Right cardiac atrium (tissue), 5 donors: Measurements from ENCODE around the gene ASB9. TPM values are rescaled to one million over a fixed set of nuclear protein-coding genes. Genes with fewer than 3 reads are reported as not detected.
"Not testable (repeated sequence)": the region's sequence is repeated elsewhere in the genome, so short reads cannot be mapped to it uniquely, and the experiment has no call there.

Source experiments
- ATAC-seq, 2 donors: fragments of 200-7000 bp; cut with Tn5 transposase; one replicate each; pipeline versions ENCODE4 v1.8.0 to v1.9.1; 2020; ENCODE audit warnings: moderate library complexity in 2 of 2, mild to moderate bottlenecking in 1 of 2
- DNase-seq, 3 donors: peaks; one replicate each; pipeline ENCODE4 v3.0.0-alpha.2; 2020
- H3K27ac ChIP-seq: one replicate; pipeline ENCODE4 v1.5.1; 2013; ENCODE audit warnings: mild to moderate bottlenecking, low read length, control low read depth, moderate library complexity
- H3K27me3 ChIP-seq: one replicate; pipeline ENCODE4 v1.6.1; 2013; ENCODE audit not compliant: control insufficient read depth, insufficient read depth
- H3K4me1 ChIP-seq: one replicate; pipeline ENCODE4 v1.6.1; 2013; ENCODE audit warnings: low read length; ENCODE audit not compliant: control insufficient read depth, insufficient read depth
- H3K4me3 ChIP-seq: one replicate; pipeline ENCODE4 v1.5.1; 2013; ENCODE audit warnings: low read length, control low read depth
- H3K9me3 ChIP-seq: one replicate; pipeline ENCODE4 v1.6.1; 2013; ENCODE audit warnings: low read length; ENCODE audit not compliant: control insufficient read depth
- WGBS: extraction: QIAGEN DNeasy Blood & Tissue Kit; methylation state at CpG from one replicate; pipeline ENCODE4 v1.1.7; 2013; 5-methylcytosine and 5-hydroxymethylcytosine counted together
- intact Hi-C, 4 donors: fragments of 100-400 bp; cut with DNase I; formaldehyde crosslinking; loops; one replicate each; pipeline versions ENCODE4 v1.11.0 to v1.14.0; 2022 to 2023
- long read RNA-seq, 4 donors: library from polyadenylated mRNA; unstranded; transcript quantifications; one replicate each; pipeline ENCODE4 v2.0.0, GENCODE V29; 2020 to 2021
- polyA plus RNA-seq: library from polyadenylated mRNA; stranded (reverse); fragments of 200-250 nt; gene quantifications from one replicate; pipeline ENCODE4 v1.2.3, GENCODE V29; 2013
- total RNA-seq, 4 donors: library from RNA; stranded (reverse); fragmentation: NEBNext Ultra II Directional; extraction: Animal tissue kit (Norgen Biotek cat#: 25700); gene quantifications; one replicate each; pipeline ENCODE4 v1.2.1, GENCODE V29; 2021
- donor health status: healthy with polysubstance abuse.
- donor health status: DM: no; HTN: yes; CAD: no.
- donor health status: DM: no; HTN: no; CAD: no.
- donor health status: DM: no; HTN: yes; CAD: no; lungs with severe emphysema.
- donor health status: DM: yes; HTN: yes; CAD: no.

The ASB9 gene
- total RNA-seq (1 to 10 TPM in 2 of 4 donors, under 1 TPM in 2; 0.89 to 2.0 (median 1.3) TPM), polyA plus RNA-seq (0.91 TPM)
- long read RNA-seq, donor 1, partial matches to known transcripts = 0 of 2 reads
- long read RNA-seq, donor 1, other reads (novel, unspliced or antisense) = 0 of 2 reads
- long read RNA-seq, donor 2, partial matches to known transcripts = 0 of 3 reads
- long read RNA-seq, donor 2, other reads (novel, unspliced or antisense) = 2 of 3 reads
- long read RNA-seq, donor 3, partial matches to known transcripts = 0 of 9 reads
- long read RNA-seq, donor 3, other reads (novel, unspliced or antisense) = 3 of 9 reads
- long read RNA-seq, donor 4, partial matches to known transcripts = 0 of 1 reads
- long read RNA-seq, donor 4, other reads (novel, unspliced or antisense) = 1 of 1 reads

GRCh38 chrX:15269618-15270521 is at the start of gene ASB9:
TSS of gene ASB9 (minus strand) at chrX:15270083. CDS start at chrX:15269874, 209 bp downstream.
- Histone ChIP-seq H3K9me3 (no peaks in the 10 kb centered on the region), H3K27ac (peak within 1 kb of the TSS; percentile 50), H3K27me3 (no peaks in the 10 kb centered on the region), H3K4me3 (peak within 1 kb of the TSS; percentile 39), H3K4me1 (no peaks in the 10 kb centered on the region)
- DNase-seq (peak in 2 of 3 donors; percentile 29 to 71), ATAC-seq (peak; percentile 69 to 90)
- intact Hi-C loops = no loop called here
- WGBS = 16% methylated on average over 15 of the region's 15 CpGs

- intact Hi-C loops = no loop called here
- no peaks in the 10 kb centered on the region for H3K9me3 ChIP-seq
- 84% methylated on average over 4 of the region's 4 CpGs for WGBS
- DNase-seq (no peak), ATAC-seq (no peak)
- no peaks in the 10 kb centered on the region for H3K4me1 ChIP-seq
- no peak overlapping the region for H3K4me3 ChIP-seq
- H3K27ac ChIP-seq = no peak overlapping the region
- no peaks in the 10 kb centered on the region for H3K27me3 ChIP-seq
Measured at GRCh38 chrX:15319075-15319474, 49.2 kb upstream of the ASB9 start.

GRCh38 chrX:15315509-15315908 is 45.6 kb upstream of the ASB9 start, which contains the start of gene ASB11:
TSS of gene ASB11 (minus strand) at chrX:15315640. CDS start at chrX:15315605, 35 bp downstream.
- intact Hi-C loops = no loop called here
- Histone ChIP-seq H3K27ac (no peak within 1 kb of the TSS), H3K4me3 (peak within 1 kb of the TSS; percentile 65), H3K9me3 (no peaks in the 10 kb centered on the region), H3K4me1 (peaks cover 2% of the 10 kb centered on the region), H3K27me3 (no peaks in the 10 kb centered on the region)
- no peak for DNase-seq
- 36% methylated on average over 3 of the region's 3 CpGs for WGBS
- ATAC-seq = peak; percentile 51 to 63

GRCh38 chrX:15314472-15314871 is 44.6 kb upstream of the ASB9 start:
- ATAC-seq = no peak
- 20% methylated on average over 2 of the region's 2 CpGs for WGBS
- H3K4me3 ChIP-seq = peak overlapping the region; percentile 65

GRCh38 chrX:15311119-15311518 is 41.2 kb upstream of the ASB9 start:
- ATAC-seq (peak; percentile 31 to 63), DNase-seq (no peak)
- Histone ChIP-seq H3K27ac (peak overlapping the region; percentile 78), H3K9me3 (no peaks in the 10 kb centered on the region), H3K4me1 (peaks cover 4% of the 10 kb centered on the region), H3K27me3 (no peaks in the 10 kb centered on the region), H3K4me3 (peak overlapping the region; percentile 32)
- 68% methylated on average over 3 of the region's 3 CpGs for WGBS
- intact Hi-C loops = no loop called here

More at GRCh38 chrX:15314472-15314871, 44.6 kb upstream of the ASB9 start:
- H3K27me3 ChIP-seq = no peaks in the 10 kb centered on the region
- intact Hi-C loops = no loop called here
- DNase-seq = no peak
- H3K4me1 ChIP-seq = peaks cover 4% of the 10 kb centered on the region
- H3K9me3 ChIP-seq = no peaks in the 10 kb centered on the region
- H3K27ac ChIP-seq = no peak overlapping the region

- DNase-seq (peak in 1 of 3 donors; percentile 46), ATAC-seq (peak; percentile 81 to 85)
- Histone ChIP-seq H3K9me3 (no peaks in the 10 kb centered on the region), H3K4me1 (peaks cover 4% of the 10 kb centered on the region), H3K4me3 (no peak overlapping the region), H3K27me3 (no peaks in the 10 kb centered on the region), H3K27ac (peak overlapping the region; percentile 52)
- 6% methylated on average over 3 of the region's 3 CpGs for WGBS
- intact Hi-C loops = no loop called here
Measured at GRCh38 chrX:15310117-15310516, 40.2 kb upstream of the ASB9 start.

GRCh38 chrX:15305899-15306298 is 36.0 kb upstream of the ASB9 start:
- H3K27me3 ChIP-seq, intact Hi-C loops, H3K4me1 ChIP-seq, H3K4me3 ChIP-seq, H3K27ac ChIP-seq, H3K9me3 ChIP-seq, ATAC-seq, DNase-seq: not testable (repeated sequence)
- 71% methylated on average over 3 of the region's 3 CpGs for WGBS

GRCh38 chrX:15301924-15302323 is 32.0 kb upstream of the ASB9 start:
- no peaks in the 10 kb centered on the region for H3K27me3 ChIP-seq
- ATAC-seq (peak; percentile 64 to 67), DNase-seq (peak; percentile 40 to 63 (median 44))
- H3K27ac ChIP-seq = peak overlapping the region; percentile 3
- H3K9me3 ChIP-seq = no peaks in the 10 kb centered on the region
- no peak overlapping the region for H3K4me3 ChIP-seq
- peaks cover 2% of the 10 kb centered on the region for H3K4me1 ChIP-seq
- intact Hi-C loops = no loop called here
- 42% methylated on average over 4 of the region's 4 CpGs for WGBS

- DNase-seq (no peak), ATAC-seq (no peak)
- H3K27ac ChIP-seq = no peak overlapping the region
- no peaks in the 10 kb centered on the region for H3K9me3 ChIP-seq
- H3K4me1 ChIP-seq = peaks cover 2% of the 10 kb centered on the region
- H3K27me3 ChIP-seq = no peaks in the 10 kb centered on the region
- intact Hi-C loops = no loop called here
- WGBS = 59% methylated on average over 4 of the region's 4 CpGs
- H3K4me3 ChIP-seq = no peak overlapping the region
Measured at GRCh38 chrX:15299941-15300851, 30.3 kb upstream of the ASB9 start.

- DNase-seq = no peak
- no peaks in the 10 kb centered on the region for H3K9me3 ChIP-seq
- no peak overlapping the region for H3K4me3 ChIP-seq
- ATAC-seq = peak; percentile 53 to 70
- peaks cover 2% of the 10 kb centered on the region for H3K4me1 ChIP-seq
- no peaks in the 10 kb centered on the region for H3K27me3 ChIP-seq
- WGBS = 68% methylated on average over 3 of the region's 3 CpGs
- peak overlapping the region; percentile 70 for H3K27ac ChIP-seq
- intact Hi-C loops = no loop called here
Measured at GRCh38 chrX:15298780-15299179, 28.9 kb upstream of the ASB9 start.
